Measurements from ENCODE around the gene COCH.

Gene COCH

DNA sequence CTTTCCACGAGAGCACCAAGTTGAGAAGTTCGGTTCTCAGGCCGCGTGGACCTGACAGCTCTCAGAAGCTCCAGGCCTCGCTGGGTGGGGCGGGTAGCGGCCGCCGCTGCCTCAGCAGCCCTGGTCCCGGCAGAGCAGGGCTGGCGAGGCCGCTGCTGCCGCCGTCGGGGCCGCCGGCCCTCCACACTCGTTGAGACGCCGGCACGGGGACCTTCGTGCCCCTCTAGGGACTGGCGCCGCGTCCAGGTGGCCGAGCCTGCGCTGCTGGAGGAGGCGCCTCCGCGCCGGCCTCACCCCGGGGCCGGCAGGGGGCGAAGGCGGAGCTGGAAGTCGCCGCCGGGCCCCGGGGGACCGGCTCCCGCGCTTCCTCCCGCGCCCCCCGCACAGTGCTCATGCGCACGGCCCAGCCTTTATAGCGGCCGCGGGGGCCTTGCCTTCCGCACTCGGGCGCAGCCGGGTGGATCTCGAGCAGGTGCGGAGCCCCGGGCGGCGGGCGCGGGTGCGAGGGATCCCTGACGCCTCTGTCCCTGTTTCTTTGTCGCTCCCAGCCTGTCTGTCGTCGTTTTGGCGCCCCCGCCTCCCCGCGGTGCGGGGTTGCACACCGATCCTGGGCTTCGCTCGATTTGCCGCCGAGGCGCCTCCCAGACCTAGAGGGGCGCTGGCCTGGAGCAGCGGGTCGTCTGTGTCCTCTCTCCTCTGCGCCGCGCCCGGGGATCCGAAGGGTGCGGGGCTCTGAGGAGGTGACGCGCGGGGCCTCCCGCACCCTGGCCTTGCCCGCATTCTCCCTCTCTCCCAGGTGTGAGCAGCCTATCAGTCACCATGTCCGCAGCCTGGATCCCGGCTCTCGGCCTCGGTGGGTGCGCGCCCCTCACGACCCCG, at the start of gene COCH:
TSS of gene COCH (plus strand) at position 440 of the 879 bp plus-strand sequence. CDS start at position 820, 380 bp downstream.
- DNase-seq (ENCODE audit: low read depth in 2 of 2) = no peak

- DNase-seq (ENCODE audit: low read depth in 2 of 2) = no peak
These were observed 48.3 kb upstream of the COCH start for GRCh38 chr14:30826070-30826469.

GRCh38 chr14:30829853-30830252, 44.5 kb upstream of the COCH start:
- no peak for DNase-seq (ENCODE audit: low read depth in 2 of 2)

GRCh38 chr14:30834353-30834752, 40.0 kb upstream of the COCH start:
- DNase-seq (ENCODE audit: low read depth in 2 of 2) = no peak

GRCh38 chr14:30838351-30838750, 36.0 kb upstream of the COCH start:
- no peak for DNase-seq (ENCODE audit: low read depth in 2 of 2)

DNA sequence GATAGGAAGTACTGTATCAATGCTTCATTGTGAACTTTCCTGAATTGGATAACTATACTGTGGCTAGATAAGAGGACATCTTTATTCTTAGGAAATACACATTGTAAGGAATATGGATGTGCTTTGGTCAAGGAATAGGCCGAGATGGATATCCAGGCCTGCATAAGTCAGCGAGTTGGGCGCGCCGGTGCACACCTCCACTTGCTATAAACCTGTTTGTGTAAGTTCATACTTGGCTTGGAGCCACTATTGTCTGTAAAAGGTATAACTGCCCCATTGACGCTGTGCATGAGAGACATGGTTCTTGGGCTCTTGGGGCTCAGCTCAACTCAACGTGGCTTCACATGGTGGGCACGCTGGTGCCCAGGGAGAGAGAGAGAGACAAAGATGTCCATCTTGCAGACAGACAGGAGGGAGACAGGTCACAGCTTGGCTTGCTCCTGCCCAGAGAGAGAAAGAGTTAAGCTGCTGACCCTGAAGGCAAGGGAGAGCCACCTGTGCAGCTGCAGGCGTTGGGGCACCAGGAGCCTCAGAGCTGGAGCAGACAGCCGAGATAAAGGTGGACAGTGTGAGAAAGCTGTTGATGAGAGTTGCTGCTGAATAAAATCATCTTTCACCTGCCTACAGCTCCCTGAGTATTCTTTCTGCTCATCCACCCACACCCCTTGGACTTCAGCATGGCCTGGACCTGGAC, 34.1 kb upstream of the COCH start:
- no peak for DNase-seq (ENCODE audit: low read depth in 2 of 2)

DNA sequence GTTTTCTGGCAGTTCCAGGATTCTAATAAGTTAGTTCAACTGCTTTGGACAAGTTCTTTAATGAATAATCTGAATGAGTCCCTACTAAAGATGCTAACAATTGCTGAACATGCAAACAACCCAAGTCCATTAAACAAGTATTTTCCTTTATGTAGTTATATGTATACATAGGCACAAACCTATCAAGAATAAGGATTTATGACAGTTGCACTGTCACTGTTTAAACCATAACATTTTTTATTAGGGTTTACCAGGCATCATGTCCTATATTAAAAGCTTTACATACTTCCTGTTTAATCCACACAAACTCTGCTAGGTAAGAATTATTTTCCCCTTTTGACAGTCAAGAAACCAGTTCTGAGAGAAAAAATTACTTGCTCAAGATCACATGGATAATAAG, 31.9 kb upstream of the COCH start:
- no peak for DNase-seq (ENCODE audit: low read depth in 2 of 2)

GRCh38 chr14:30848449-30849240, 25.7 kb upstream of the COCH start:
- DNase-seq (ENCODE audit: low read depth in 2 of 2) = no peak

DNA sequence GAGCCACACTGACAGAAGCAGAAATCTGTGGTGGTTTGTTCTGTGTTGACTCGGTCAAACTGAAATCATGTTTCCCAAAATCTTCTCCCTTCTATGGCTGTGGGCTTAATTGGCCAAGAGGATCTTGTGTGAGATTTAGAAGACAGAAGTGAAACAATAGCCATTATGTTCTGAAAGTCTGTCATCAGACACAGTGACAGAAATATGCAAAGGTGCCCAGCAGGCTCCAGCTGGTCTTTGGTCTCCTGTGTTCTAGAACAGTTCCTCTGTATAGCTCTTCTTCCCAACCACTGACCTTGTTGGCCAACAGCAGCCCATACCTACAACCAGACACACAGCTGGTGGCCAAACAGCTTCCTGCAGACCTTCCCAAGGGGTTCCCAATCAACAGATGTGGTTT, 25.0 kb upstream of the COCH start:
- DNase-seq (ENCODE audit: low read depth in 2 of 2) = no peak

DNA sequence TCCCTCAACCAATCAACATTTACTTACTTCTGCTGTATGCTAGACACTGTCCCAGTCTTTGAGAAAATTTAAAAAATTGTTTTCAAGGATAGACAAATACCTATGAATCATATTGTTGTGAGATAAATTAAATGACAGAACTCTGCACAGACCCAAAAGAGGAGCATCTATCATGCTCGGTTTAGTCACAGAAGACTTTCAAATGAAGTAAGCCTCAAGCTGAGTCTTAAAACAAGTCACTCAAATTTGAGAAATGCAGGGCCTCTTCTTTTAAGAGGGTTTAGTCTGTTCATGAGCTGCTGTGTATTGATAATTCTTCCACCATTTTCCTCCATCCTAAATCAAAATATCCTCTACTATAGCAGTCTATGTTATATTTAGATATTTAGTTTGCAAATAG, 24.4 kb upstream of the COCH start:
- no peak for DNase-seq (ENCODE audit: low read depth in 2 of 2)

- DNase-seq (ENCODE audit: low read depth in 2 of 2) = no peak
These were observed 20.4 kb upstream of the COCH start for GRCh38 chr14:30853946-30854345.

GRCh38 chr14:30854492-30854891, 19.9 kb upstream of the COCH start:
- no peak for DNase-seq (ENCODE audit: low read depth in 2 of 2)

- DNase-seq (ENCODE audit: low read depth in 2 of 2) = no peak
These were observed 18.9 kb upstream of the COCH start for GRCh38 chr14:30855345-30856037.

DNA sequence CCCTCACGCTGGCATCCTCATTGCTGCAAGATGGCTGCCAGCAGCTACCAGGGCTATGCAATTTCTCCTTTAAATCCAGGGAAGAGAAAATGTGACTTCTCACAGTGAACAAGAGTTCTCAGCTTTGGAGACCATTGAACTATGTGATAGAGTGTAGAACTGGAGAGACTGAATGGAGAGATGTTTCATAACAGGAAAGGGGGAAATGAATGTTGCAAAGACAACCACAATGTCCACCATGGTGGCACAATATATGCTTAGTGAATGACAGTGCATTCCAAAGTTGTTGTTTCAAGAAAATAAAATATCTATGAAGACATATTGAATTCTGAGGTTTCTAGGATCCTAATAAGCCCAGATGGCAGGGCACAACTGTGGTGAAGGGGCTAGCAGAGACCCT, 13.2 kb upstream of the COCH start:
- no peak for DNase-seq (ENCODE audit: low read depth in 2 of 2)

GRCh38 chr14:30864934-30865333, 9.4 kb upstream of the COCH start:
- no peak for DNase-seq (ENCODE audit: low read depth in 2 of 2)

DNA sequence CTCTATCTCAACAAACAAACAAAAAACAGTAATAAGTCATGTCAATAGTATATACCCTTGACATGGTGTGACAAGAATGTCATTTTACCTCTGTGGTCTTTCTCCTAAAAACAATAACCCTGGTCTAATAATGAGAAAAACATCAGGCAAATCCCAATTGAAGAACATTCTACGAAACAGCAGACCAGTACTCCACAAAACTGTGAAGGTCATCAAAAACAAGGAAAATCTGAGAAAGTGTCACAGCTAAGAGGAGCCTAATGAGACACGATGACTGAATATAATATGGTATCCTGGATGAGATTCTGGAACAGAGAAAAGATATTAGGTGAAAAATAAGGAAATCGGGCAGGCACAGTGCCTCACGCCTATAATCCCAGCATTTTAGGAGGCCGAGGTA, 5.6 kb upstream of the COCH start:
- no peak for DNase-seq (ENCODE audit: low read depth in 2 of 2)

GRCh38 chr14:30869551-30870155, 4.7 kb upstream of the COCH start:
- no peak for DNase-seq (ENCODE audit: low read depth in 2 of 2)

DNA sequence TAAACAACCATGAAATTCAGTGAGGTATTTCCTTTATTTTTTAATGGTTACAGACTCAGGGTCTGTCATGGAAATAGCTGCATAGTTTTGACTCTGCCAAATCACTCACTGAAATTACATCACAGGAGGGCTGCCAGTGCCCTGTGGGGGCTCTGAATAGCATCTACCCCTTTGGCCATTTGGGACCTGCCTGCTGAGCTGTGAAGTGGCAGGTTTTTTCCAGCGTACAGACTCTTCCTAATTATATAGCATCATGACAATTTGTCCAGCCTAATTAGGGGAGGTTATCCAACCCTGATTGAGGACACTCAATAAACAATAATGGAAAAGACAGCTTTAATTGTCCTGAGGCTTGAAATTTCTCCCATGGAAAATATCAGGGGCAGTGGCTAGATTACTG, 1.8 kb upstream of the COCH start:
- DNase-seq (ENCODE audit: low read depth in 2 of 2) = no peak

DNA sequence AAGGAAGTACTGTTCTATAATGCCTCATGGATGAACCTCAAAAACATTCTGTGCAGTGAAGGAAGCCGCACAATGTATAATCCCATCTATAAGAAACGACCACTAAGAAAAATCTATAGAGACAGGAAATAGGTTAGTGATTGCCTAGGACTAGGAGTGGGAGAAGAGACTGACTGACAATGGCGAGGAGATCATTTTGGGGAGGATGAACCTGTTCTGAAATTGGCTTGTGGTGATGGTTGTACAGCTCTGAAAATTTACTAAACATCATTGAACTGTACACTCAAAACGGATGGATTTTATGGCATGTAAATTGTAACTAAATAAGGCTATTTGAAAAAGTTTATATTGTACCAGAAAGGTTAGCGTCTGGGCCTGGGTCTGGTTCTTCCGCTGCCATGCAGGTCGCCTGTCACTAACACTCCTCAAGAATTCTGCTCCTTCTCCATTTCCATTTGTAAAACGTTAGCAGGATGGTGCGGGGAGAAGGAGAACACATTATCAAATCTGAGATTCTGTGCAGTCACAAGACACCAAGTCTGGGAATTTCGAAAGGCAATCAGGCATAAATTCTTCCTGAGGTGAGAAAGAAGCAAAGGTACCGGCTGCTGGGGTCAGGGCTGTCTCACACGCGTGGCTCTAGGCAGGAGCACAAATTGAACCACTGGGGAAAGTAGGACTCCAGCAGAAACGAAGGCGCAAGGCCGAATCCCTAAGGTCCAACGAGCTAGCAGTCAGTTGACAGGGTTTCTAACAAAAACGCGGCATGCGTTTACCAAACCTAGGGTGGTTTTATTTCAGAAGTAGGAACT, 845 bp upstream of the COCH start:
- no peak for DNase-seq (ENCODE audit: low read depth in 2 of 2)

DNA sequence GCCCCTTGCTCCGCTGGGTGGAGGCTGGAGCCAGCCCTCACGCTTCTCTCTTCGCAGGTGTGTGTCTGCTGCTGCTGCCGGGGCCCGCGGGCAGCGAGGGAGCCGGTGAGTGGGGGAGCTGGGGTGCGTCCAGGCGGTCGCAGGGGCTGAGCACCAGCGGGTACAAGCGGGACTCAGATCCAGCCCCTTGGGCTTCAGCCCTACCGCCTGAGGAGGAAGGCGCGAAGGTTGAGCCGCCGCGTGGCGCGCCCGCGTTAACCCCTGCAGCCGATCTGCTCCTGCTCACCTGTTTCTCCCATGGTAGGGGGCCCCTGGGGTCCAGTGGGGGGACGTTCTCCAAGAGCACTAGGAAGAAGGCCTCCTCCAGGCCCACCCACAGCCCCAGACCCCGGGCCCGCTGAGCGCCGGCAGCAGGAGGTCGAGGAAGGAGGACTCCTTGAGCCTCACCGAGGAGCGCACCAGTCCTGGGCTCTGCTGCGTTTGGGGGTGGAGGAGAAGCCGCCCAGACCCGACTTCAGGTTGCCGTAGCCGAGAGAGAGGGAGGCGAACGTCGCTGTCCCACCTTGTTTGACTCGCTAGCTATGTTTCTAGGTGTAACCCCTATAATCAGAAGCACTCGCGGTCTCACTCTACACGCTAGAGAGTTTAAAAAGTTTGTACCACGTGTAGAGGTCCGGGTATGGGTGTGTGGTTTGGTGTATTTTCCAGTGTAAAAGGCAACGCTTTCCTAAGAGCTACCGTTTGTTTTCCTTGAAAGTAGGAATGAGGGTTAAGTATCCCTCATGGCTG, 834 bp downstream of the COCH start:
- no peak for DNase-seq (ENCODE audit: low read depth in 2 of 2)
